Stimulated activated CD4-positive, alpha-beta T cell treated with anti-CD3 and anti-CD28 coated beads, Interleukin-2, amount 100 ng/mL, for 48 hours (primary cell): Measurements from ENCODE around the gene ZNF507.
A peak's percentile ranks its signal among the peaks of the same experiment; 100 is the strongest.

ENCODE experiments used
- DNase-seq, 2 donors: peaks; one replicate each; pipeline ENCODE4 v3.0.0-alpha.2; 2020

Gene ZNF507

GRCh38 chr19:32345261-32346207 lies at the start of gene ZNF507:
ZNF507 (plus strand) TSS chr19:32345610; CDS start chr19:32352831, 7,221 bp downstream.
- peak; percentile 84 for DNase-seq

GRCh38 chr19:32296694-32297093 lies 48.7 kb upstream of the ZNF507 start:
- no peak for DNase-seq

GRCh38 chr19:32302778-32303177 lies 42.6 kb upstream of the ZNF507 start:
- DNase-seq: no peak

GRCh38 chr19:32303193-32303592 lies 42.2 kb upstream of the ZNF507 start:
- no peak for DNase-seq

GRCh38 chr19:32307591-32307990 lies 37.8 kb upstream of the ZNF507 start:
- no peak for DNase-seq

- no peak for DNase-seq
These were observed 36.9 kb upstream of the ZNF507 start for GRCh38 chr19:32308431-32309077.

- no peak for DNase-seq
These were observed 35.6 kb upstream of the ZNF507 start for GRCh38 chr19:32309711-32310390.

- no peak for DNase-seq
These were observed 34.0 kb upstream of the ZNF507 start for GRCh38 chr19:32311371-32311770.

GRCh38 chr19:32313569-32314265 lies 31.7 kb upstream of the ZNF507 start:
- no peak for DNase-seq

GRCh38 chr19:32316034-32316433 lies 29.4 kb upstream of the ZNF507 start:
- no peak for DNase-seq

GRCh38 chr19:32317086-32317485 lies 28.3 kb upstream of the ZNF507 start:
- no peak for DNase-seq

- DNase-seq: no peak
These were observed 26.4 kb upstream of the ZNF507 start for GRCh38 chr19:32318884-32319520.

- DNase-seq: no peak
These were observed 22.9 kb upstream of the ZNF507 start for GRCh38 chr19:32322541-32322940.

- no peak for DNase-seq
These were observed 20.7 kb upstream of the ZNF507 start for GRCh38 chr19:32324631-32325285.

- no peak for DNase-seq
These were observed 15.1 kb upstream of the ZNF507 start for GRCh38 chr19:32330213-32330857.

GRCh38 chr19:32333227-32333626 lies 12.2 kb upstream of the ZNF507 start:
- no peak for DNase-seq

- DNase-seq: no peak
These were observed 8.9 kb upstream of the ZNF507 start for GRCh38 chr19:32336259-32337083.

- no peak for DNase-seq
These were observed 8.2 kb upstream of the ZNF507 start for GRCh38 chr19:32337084-32337808.

GRCh38 chr19:32339423-32339822 lies 6.0 kb upstream of the ZNF507 start:
- no peak for DNase-seq
